VCaP (cell line): ENCODE data around the gene DOC2B.

Experiments
- H3K27ac ChIP-seq: fragments of 450-650 bp; 2 replicates; pipeline ENCODE4 v1.5.1; 2017
- TF ChIP-seq, protein P1 (sequence below): fragments of 450-650 bp; conservative IDR thresholded peaks from 2 replicates; pipeline ENCODE4 v1.5.1; 2017; ENCODE audit warnings: mild to moderate bottlenecking, moderate library complexity

The DOC2B gene

DNA sequence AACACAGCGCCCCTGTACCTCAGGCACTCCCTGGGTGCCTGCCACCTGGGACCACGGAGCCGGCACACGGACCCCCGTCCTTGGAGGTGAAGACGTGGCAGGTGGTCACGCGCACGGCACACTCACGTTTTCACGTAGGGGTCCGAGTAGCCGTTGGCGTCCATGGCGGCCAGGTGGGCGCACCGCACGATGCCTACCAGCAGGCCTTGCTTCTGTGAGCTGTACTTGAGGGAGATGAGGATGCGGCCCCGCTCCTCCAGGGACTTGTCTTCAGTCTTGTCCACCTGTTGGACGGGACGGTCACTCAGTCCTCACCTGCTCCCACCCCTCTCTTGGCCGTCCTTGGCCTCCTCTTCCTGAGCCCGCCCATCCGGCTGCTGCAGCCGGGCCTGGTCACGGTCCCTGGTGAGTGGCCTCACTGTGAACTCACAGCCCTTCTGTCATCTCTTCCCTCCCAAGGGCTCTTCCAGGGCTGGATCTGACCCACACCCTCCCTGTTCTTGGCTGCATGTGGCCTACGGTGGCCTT, 25.3 kb downstream of the DOC2B start:
- TF ChIP-seq, protein P1, sequence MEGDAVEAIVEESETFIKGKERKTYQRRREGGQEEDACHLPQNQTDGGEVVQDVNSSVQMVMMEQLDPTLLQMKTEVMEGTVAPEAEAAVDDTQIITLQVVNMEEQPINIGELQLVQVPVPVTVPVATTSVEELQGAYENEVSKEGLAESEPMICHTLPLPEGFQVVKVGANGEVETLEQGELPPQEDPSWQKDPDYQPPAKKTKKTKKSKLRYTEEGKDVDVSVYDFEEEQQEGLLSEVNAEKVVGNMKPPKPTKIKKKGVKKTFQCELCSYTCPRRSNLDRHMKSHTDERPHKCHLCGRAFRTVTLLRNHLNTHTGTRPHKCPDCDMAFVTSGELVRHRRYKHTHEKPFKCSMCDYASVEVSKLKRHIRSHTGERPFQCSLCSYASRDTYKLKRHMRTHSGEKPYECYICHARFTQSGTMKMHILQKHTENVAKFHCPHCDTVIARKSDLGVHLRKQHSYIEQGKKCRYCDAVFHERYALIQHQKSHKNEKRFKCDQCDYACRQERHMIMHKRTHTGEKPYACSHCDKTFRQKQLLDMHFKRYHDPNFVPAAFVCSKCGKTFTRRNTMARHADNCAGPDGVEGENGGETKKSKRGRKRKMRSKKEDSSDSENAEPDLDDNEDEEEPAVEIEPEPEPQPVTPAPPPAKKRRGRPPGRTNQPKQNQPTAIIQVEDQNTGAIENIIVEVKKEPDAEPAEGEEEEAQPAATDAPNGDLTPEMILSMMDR: no peak
- no peak overlapping the region for H3K27ac ChIP-seq

DNA sequence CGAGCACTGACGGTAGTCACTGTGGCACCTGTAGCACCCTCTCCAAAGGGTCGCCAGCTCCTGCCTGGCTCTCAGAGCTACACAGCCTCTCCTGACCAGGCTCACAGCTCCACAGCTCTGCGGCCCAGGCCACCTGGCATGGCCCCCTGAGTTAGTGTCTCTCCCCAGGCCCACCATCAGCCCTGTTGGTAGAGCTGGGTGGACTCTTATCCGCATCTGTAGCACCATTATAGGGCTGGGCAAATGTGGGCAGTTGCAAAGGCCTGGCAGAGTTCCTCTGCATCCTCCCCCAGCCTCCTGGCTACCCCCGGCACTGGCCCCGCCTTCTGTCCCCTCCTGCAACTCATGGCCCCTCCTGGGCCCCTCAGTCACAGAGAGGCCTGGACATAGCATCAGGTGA, 25.9 kb downstream of the DOC2B start:
- TF ChIP-seq, protein P1: no peak
- H3K27ac ChIP-seq: no peak overlapping the region

DNA sequence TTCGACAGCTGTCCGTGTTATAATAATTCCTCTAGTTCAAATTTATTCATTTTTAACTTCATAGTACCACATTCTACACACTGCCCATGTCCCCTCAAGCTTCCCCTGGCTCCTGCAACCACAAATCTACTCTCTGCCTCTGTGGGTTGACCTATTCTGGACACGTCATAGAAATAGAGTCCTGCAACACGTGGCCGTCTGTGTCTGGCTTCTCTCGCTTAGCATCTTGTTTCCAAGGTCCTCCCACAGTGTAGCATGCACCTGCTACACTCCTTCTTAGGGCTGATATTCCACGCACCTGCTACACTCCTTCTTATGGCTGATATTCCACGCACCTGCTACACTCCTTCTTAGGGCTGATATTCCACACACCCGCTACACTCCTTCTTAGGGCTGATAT, 27.6 kb downstream of the DOC2B start:
- TF ChIP-seq, protein P1: no peak
- H3K27ac ChIP-seq: no peak overlapping the region

DNA sequence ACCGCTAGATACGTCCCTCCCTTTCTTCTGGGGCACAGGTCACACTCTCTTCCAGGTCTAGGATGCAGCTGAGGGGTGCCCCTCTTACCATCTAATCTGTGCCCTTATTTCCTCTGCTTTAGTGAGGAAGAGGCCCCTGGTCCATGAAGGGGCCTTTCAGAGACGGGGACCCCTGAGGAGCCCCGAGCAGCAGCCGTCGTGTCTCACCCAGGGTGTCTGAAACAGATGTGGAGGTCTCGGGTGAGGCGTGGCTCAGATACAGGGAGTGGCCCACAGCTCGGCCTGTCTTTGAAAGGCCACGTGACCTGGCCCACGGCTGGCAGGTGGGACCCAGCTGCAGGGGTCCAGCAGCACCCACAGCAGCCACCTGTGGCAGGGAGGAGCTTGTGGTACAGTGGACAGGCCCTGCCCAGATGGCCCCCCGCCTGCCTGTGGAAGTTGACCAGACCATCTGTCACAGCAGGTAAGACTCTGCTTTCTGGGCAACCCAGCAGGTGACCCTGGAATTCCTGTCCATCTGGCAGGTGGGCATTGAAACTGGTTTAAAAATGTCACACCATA, 28.5 kb downstream of the DOC2B start:
- TF ChIP-seq, protein P1: no peak
- no peak overlapping the region for H3K27ac ChIP-seq

DNA sequence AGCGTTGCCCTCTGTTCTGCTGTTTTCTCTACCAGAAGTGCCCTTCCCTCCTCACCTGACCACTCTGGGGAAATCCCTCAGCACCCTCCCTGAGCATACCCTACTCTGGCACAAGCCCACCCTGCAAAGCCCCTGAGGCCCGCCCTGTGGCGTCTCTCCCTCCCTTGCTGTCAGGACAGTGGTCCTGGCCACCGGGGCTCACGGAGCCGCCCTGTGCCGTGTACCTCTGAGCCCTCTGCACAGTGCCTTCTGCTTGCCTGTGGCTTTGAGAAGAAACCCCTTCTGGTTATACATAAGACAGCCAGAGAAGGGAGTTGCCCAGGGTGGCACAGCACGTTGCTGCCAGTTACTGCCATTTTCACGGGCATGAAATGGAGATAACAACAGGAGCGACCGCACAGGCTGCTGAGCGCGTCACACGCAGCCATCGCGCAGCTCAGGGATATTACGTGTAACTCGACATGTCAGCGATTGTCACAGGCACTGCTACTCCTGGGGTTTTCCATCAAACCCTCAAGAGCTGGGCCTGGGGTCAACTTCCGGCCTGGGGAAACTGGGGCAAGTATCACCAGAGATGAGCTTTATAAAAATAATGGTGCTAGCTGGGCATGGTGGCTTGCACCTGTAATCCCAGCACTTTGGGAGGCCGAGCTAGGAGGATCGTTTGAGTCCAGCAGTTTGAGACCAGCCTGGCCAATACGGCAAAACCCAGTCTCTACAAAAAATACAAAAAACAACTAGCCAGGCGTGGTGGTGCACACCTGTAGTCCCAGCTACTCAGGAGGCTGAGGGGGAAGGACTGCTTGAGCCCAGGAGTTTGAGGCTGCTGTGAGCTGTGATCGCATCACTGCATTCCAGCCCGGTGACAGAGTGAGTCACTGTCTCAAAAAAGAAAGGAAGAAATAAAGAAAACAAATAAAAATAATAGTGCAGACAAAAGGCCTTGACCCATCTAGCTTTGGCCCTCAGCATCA, 29.3 kb downstream of the DOC2B start:
- TF ChIP-seq, protein P1: no peak
- H3K27ac ChIP-seq: no peak overlapping the region

DNA sequence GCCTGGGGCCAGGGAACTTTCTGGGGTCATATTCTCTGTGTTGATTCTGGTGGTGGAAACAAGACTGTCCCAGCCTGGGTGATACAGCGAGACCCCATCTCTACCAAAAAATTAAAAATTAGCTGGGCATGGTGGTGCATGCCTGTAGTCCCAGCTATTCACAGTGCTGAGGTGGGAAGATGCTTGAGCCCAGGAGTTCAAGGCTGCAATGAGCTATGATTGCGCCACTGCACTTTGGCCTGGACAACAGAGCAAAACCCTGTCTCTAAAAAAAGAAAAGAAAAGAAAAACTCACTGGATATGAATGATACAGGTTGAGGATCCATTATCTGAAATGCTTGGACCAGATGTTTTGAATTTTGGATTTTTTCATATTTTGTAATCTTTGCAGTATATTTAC, 30.4 kb downstream of the DOC2B start:
- H3K27ac ChIP-seq: no peak overlapping the region
- TF ChIP-seq, protein P1: no peak

DNA sequence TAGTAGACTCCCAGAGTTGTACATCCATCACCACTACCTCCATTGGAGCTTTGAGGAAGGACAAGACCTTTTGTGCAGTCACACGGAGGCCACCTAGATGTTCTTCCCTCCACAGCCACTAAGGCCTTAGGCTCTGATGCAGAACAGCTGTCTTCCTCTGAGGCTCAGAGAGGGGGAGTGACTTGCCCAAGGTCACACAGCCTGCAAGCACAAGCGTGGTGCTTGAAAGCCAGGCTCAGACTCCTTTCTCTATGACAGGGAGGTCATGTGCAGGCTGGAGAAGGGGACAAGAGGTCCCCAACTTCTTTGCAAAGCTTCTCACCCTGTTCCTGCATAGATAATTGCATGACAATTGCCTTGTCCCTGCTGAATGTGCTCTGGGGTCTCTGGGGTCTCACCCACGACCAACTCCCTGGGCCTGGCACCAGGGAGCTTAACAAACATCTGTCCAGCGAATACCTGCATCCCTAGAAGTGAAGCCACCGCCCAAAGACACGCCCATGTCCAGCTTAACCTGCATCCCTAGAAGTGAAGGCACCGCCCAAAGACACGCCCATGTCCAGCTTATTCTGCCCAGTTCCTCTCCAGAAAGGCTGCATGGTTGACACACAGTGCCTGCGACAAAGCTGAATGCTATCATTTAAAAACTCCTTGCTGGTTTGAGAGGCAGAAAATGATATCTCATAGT, 31.4 kb downstream of the DOC2B start:
- H3K27ac ChIP-seq: no peak overlapping the region
- TF ChIP-seq, protein P1: no peak
